Astrocyte (in vitro differentiated cells and primary cell): ENCODE results near the gene RNPEP.

Experiments used
- CTCF ChIP-seq: IDR thresholded peaks from 2 replicates; pipeline ENCODE4 v1.5.1; 2011; ENCODE audit warnings: low read depth, mild to moderate bottlenecking, inconsistent platforms, low read length, moderate library complexity; ENCODE audit not compliant: insufficient read depth
- EZH2 ChIP-seq: IDR thresholded peaks from 2 replicates; pipeline ENCODE4 v1.6.1; 2012; ENCODE audit warnings: mild to moderate bottlenecking, low read length, inconsistent platforms; ENCODE audit not compliant: insufficient read depth

GRCh38 chr1:201985355-201985754, 2.9 kb downstream of the RNPEP start:
- TF ChIP-seq CTCF = no peak
- no peak for TF ChIP-seq EZH2
